GM23338 (cell line): ENCODE data around the gene TAF12.

Experiments used
- CREB1 ChIP-seq: fragments of 250-450 bp; sonication (Bioruptor Pico); IDR thresholded peaks from 2 replicates; pipeline ENCODE4 v1.5.0; 2020; ENCODE audit warnings: low read depth, mild to moderate bottlenecking, moderate library complexity
- EZH2 ChIP-seq: fragments of 200-600 bp; sonication (generic); IDR thresholded peaks from one replicate; pipeline ENCODE4 v1.8.0; 2017; ENCODE audit warnings: antibody characterized with exemption, mild to moderate bottlenecking, low read depth; ENCODE audit not compliant: unreplicated experiment
- JUNB ChIP-seq: IDR thresholded peaks from one replicate; pipeline ENCODE4 v1.6.1; 2016; ENCODE audit warnings: antibody characterized with exemption; ENCODE audit not compliant: unreplicated experiment
- POLR2AphosphoS5 ChIP-seq: IDR thresholded peaks from 2 replicates; pipeline ENCODE4 v1.6.1; 2016; ENCODE audit warnings: antibody characterized with exemption, low read depth
- STAT1 ChIP-seq: IDR thresholded peaks from one replicate; pipeline ENCODE4 v1.6.1; 2016; ENCODE audit warnings: antibody characterized with exemption; ENCODE audit not compliant: unreplicated experiment
- ZNF114 ChIP-seq: fragments of 250-450 bp; sonication (Bioruptor Pico); IDR thresholded peaks from 2 replicates; pipeline ENCODE4 v1.5.0; 2020; ENCODE audit warnings: mild to moderate bottlenecking, moderate library complexity
- ZNF331 ChIP-seq: fragments of 250-450 bp; sonication (Bioruptor Pico); IDR thresholded peaks from 2 replicates; pipeline ENCODE4 v1.5.0; 2020; ENCODE audit warnings: low read depth, mild to moderate bottlenecking, moderate library complexity
- TF ChIP-seq, protein P1 (sequence below), 2 experiments: fragments of 200-600 bp in 1 of 2; sonication (generic) in 1 of 2; conservative IDR thresholded peaks; 2 replicates each; pipeline versions ENCODE4 v1.5.1 to v1.6.1; 2016 to 2017; ENCODE audit warnings: antibody characterized with exemption in 2 of 2, low read depth in 2 of 2, mild to moderate bottlenecking in 2 of 2, moderate library complexity in 1 of 2

DNA sequence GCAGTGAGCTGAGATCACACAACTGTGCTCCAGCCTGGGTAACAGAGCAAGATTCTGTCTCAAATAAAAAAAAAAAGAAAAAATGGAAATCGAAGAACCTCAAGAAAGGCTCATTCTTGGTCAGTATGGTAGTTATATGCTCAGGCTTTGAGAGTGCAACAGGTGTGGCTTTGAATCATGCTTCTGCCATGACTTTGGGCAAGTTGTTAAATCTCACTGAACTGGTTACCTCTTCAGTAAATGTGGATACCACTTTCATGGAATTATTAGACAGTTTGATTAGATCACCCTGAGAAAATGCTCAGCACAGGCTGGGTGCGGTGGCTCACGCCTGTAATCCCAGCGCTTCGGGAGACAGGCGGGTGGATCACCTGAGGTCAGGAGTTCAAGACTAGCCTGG is 77.1 kb downstream of the TAF12 start:
- TF ChIP-seq JUNB (no peak), EZH2 (no peak), ZNF114 (CRISPR knock-in tag) (no peak), POLR2AphosphoS5 (no peak), CREB1 (CRISPR knock-in tag) (no peak), ZNF331 (no peak), STAT1 (no peak)
- TF ChIP-seq, protein P1, sequence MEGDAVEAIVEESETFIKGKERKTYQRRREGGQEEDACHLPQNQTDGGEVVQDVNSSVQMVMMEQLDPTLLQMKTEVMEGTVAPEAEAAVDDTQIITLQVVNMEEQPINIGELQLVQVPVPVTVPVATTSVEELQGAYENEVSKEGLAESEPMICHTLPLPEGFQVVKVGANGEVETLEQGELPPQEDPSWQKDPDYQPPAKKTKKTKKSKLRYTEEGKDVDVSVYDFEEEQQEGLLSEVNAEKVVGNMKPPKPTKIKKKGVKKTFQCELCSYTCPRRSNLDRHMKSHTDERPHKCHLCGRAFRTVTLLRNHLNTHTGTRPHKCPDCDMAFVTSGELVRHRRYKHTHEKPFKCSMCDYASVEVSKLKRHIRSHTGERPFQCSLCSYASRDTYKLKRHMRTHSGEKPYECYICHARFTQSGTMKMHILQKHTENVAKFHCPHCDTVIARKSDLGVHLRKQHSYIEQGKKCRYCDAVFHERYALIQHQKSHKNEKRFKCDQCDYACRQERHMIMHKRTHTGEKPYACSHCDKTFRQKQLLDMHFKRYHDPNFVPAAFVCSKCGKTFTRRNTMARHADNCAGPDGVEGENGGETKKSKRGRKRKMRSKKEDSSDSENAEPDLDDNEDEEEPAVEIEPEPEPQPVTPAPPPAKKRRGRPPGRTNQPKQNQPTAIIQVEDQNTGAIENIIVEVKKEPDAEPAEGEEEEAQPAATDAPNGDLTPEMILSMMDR (conservative IDR thresholded peaks at IDR 0.05; ENCODE audit: low read depth in 2 of 2) = no peak
